ENCODE results near the gene FAM20C. TPM values are rescaled to one million over a fixed set of nuclear protein-coding genes. Genes with fewer than 3 reads are reported as not detected.

Gene FAM20C
- total RNA-seq, 1 experiment from 2014 or later, result 62.6 TPM

- TF ChIP-seq CTCF (conservative IDR thresholded peaks at IDR 0.05), result no peak
- Mint-ChIP-seq H3K27ac (no peak overlapping the region), H3K27me3 (ENCODE audit: low read depth) (peaks cover 69% of the 10 kb centered on the region), H3K9me3 (peaks cover 8 to 20% of the 10 kb centered on the region in 2 experiments), H3K4me1 (no peaks in the 10 kb centered on the region), H3K36me3 (ENCODE audit: insufficient read depth in 1 of 3, low read depth in 3 of 3) (no peaks in the 10 kb centered on the region; a peak in 2 of 7 replicates), H3K4me3 (peak overlapping the region in 1 of 2 experiments; percentile 61; a peak in 1 of 5 replicates)
- Histone ChIP-seq H3K9ac (ENCODE audit: extremely low read depth, insufficient read length, low read length) (no peak overlapping the region), H4K8ac (replicated peaks; ENCODE audit: insufficient read length, low read depth, low read length) (no peak overlapping the region), H3K27ac (ENCODE audit: insufficient read length, low read depth, low read length) (no peak overlapping the region), H2BK20ac (ENCODE audit: low read depth, low read length, poor library complexity, severe bottlenecking) (no peak overlapping the region), H3K4me1 (ENCODE audit: insufficient read depth, low read length) (no peaks in the 10 kb centered on the region), H2BK12ac (ENCODE audit: insufficient read length, low read depth, low read length) (no peak overlapping the region), H3K23me2 (ENCODE audit: insufficient read length, low read depth, low read length, poor library complexity, severe bottlenecking) (peaks cover 8% of the 10 kb centered on the region), H3K18ac (ENCODE audit: insufficient read length, low read depth, low read length) (no peak overlapping the region), H3K9me3 (ENCODE audit: control insufficient read depth, low read depth, low read length) (no peaks in the 10 kb centered on the region), H4K91ac (ENCODE audit: insufficient read length, low read depth, low read length) (no peak overlapping the region), H3K79me1 (ENCODE audit: insufficient read depth, low read depth, low read length, poor library complexity, severe bottlenecking) (no peaks in the 10 kb centered on the region), H3K4ac (ENCODE audit: low read depth, low read length) (no peak overlapping the region), H2BK120ac (ENCODE audit: low read depth, low read length, poor library complexity, severe bottlenecking) (no peak overlapping the region), H4K20me1 (ENCODE audit: control insufficient read depth, insufficient read depth, insufficient read length) (no peaks in the 10 kb centered on the region), H3K14ac (ENCODE audit: insufficient read depth, low read length) (no peak overlapping the region), H2BK5ac (ENCODE audit: insufficient read length, low read length) (no peak overlapping the region), H3K4me2 (ENCODE audit: insufficient read depth, insufficient read length, low read length) (peak overlapping the region; percentile 8), H4K5ac (ENCODE audit: insufficient read length, low read depth, low read length) (no peak overlapping the region), H3K79me2 (ENCODE audit: insufficient read depth, low read length) (no peaks in the 10 kb centered on the region), H3T11ph (ENCODE audit: low read length) (no peak overlapping the region), H2BK15ac (ENCODE audit: low read depth, low read length) (no peak overlapping the region; the same call in 1 of the 2 replicates), H2AFZ (ENCODE audit: low read length) (no peak overlapping the region), H2AK5ac (ENCODE audit: insufficient read length, low read length) (no peak overlapping the region), H3K56ac (ENCODE audit: insufficient read length, low read depth, low read length) (no peak overlapping the region), H3K27me3 (ENCODE audit: insufficient read depth, low read length) (peaks cover 33% of the 10 kb centered on the region), H3K23ac (ENCODE audit: insufficient read length, low read depth, low read length) (no peak overlapping the region)
- no CpG with 5 or more reads among the region's 102 CpGs for WGBS (ENCODE audit: extremely low coverage, insufficient read length, low lambda C conversion rate)
- no peak for DNase-seq
Measured at GRCh38 chr7:290554-291372, 98.4 kb downstream of the FAM20C start.
